Upper lobe of left lung (tissue), 6 donors: ENCODE results near the gene CLEC16A. TPM values are rescaled to one million over a fixed set of nuclear protein-coding genes. Genes with fewer than 3 reads are reported as not detected.

ENCODE experiments used
- ATAC-seq, 2 donors: fragments of 200-7000 bp; cut with Tn5 transposase; one replicate each; pipeline ENCODE4 v1.9.1; 2022; ENCODE audit warnings: mild to moderate bottlenecking in 2 of 2, moderate library complexity in 2 of 2; ENCODE audit not compliant: low FRiP score in 2 of 2
- DNase-seq, 2 donors: peaks; one replicate each; pipeline ENCODE4 v3.0.0-alpha.2; 2019 to 2020
- H3K27ac ChIP-seq, 4 donors: fragments of 200-600 bp; sonication (generic); one replicate each; pipeline ENCODE4 v1.5.1; 2016 to 2019
- H3K27me3 ChIP-seq, 4 donors: fragments of 200-600 bp; sonication (generic); one replicate each; pipeline ENCODE4 v1.5.1; 2017 to 2019
- H3K36me3 ChIP-seq, 4 donors: fragments of 200-600 bp; sonication (generic); one replicate each; pipeline ENCODE4 v1.5.1; 2016 to 2019
- H3K4me1 ChIP-seq, 4 donors: fragments of 200-600 bp; sonication (generic); one replicate each; pipeline ENCODE4 v1.5.1; 2018 to 2019
- H3K4me3 ChIP-seq, 4 donors: fragments of 200-600 bp; sonication (generic); one replicate each; pipeline ENCODE4 v1.5.1; 2017 to 2019; ENCODE audit warnings: mild to moderate bottlenecking in 2 of 4, moderate library complexity in 1 of 4
- H3K9me3 ChIP-seq, 4 donors: fragments of 200-600 bp; sonication (generic); one replicate each; pipeline ENCODE4 v1.5.1; 2018 to 2019
- CTCF ChIP-seq, 6 experiments: fragments of 450-650 bp in 4 of 6; fragments of 200-600 bp in 2 of 6; sonication (generic) in 2 of 6; IDR thresholded peaks; one replicate each; pipeline ENCODE4 v1.5.1; 2016 to 2019; ENCODE audit warnings: antibody characterized with exemption in 6 of 6
- EP300 ChIP-seq, 4 donors: sonication (generic); formaldehyde crosslinking; IDR thresholded peaks; one replicate each; pipeline ENCODE4 v1.5.1; 2017; ENCODE audit warnings: antibody characterized with exemption in 4 of 4, control low read depth in 2 of 4
- POLR2A ChIP-seq, 4 donors: fragments of 450-650 bp; IDR thresholded peaks; one replicate each; pipeline ENCODE4 v1.5.1; 2016 to 2017; ENCODE audit warnings: antibody characterized with exemption in 4 of 4, mild to moderate bottlenecking in 2 of 4
- POLR2AphosphoS5 ChIP-seq, 2 donors: sonication (generic); formaldehyde crosslinking; IDR thresholded peaks; one replicate each; pipeline ENCODE4 v1.5.1; 2017; ENCODE audit warnings: antibody characterized with exemption in 2 of 2
- WGBS, 2 donors: methylation state at CpG; one replicate each; pipeline ENCODE4 v1.1.5; 2017 to 2018; 5-methylcytosine and 5-hydroxymethylcytosine counted together
- total RNA-seq, 6 donors: library from RNA; depleted of rRNA in 4 of 6; stranded (reverse); fragments of >200 nt in 4 of 6; gene quantifications; one replicate each; pipeline versions ENCODE4 v1.1.0 to v1.2.1, GENCODE V29; 2016 to 2021
- donor health status: DM: no; HTN: no; CAD: no; lungs with moderate emphysema.
- donor health status: DM: no; HTN: yes; CAD: no; lungs with severe emphysema.

CLEC16A gene
- total RNA-seq, 6 donors from 2014 or later: 33.3 to 85.9 (median 46.4) TPM

GRCh38 chr16:10907757-10908045 is 36.7 kb upstream of the CLEC16A start:
- Histone ChIP-seq H3K9me3 (no peaks in the 10 kb centered on the region), H3K27ac (peak overlapping the region in 2 of 4 donors; percentile 30 to 52), H3K4me1 (peaks cover 4 to 12% (median 9%) of the 10 kb centered on the region in 4 donors), H3K4me3 (no peak overlapping the region), H3K27me3 (no peaks in the 10 kb centered on the region), H3K36me3 (peaks cover 12 to 87% (median 49%) of the 10 kb centered on the region in 4 donors)
- ATAC-seq: peak in 1 of 2 donors; percentile 2
- 94% methylated on average over 11 of the region's 21 CpGs; no CpG with 5 or more reads in 1 of the 2 donors for WGBS, 2 donors
- TF ChIP-seq EP300 (IDR thresholded peaks at IDR 0.05): no peak
- TF ChIP-seq CTCF (IDR thresholded peaks at IDR 0.05): no peak
- peak in 1 of 2 donors; percentile 81 for DNase-seq

DNA sequence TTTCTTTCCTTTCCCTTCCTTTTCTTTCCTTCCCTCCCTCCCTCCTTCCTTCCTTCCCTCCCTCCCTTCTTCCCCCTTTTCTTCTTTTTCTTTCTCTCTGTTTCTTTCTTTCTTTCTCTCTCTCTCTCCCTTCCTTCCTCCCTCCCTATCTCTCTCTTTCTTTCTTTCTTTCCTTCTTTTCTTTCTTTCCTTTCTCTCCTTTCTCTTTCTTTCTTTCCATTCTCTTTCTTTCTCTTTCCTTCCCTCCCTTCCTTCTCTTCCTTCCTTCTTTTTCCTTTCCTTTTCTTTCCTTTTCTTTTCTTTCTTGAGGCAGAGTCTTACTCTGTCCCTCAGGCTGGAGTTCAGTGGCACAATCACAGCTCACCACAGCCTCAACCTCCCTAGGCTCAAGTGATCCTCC is 33.1 kb upstream of the CLEC16A start:
- H3K27me3 ChIP-seq: no peaks in the 10 kb centered on the region
- H3K27ac ChIP-seq: no peak overlapping the region
- ATAC-seq (no peak), DNase-seq (no peak)
- no peaks in the 10 kb centered on the region for H3K9me3 ChIP-seq
- H3K4me3 ChIP-seq: no peak overlapping the region
- no peak for TF ChIP-seq EP300 (IDR thresholded peaks at IDR 0.05)
- no peak for TF ChIP-seq POLR2A (IDR thresholded peaks at IDR 0.05)
- TF ChIP-seq POLR2AphosphoS5 (IDR thresholded peaks at IDR 0.05): no peak
- no peak for TF ChIP-seq CTCF (IDR thresholded peaks at IDR 0.05)
- H3K4me1 ChIP-seq: peaks cover 4 to 12% (median 9%) of the 10 kb centered on the region in 4 donors
- peaks cover 5 to 55% (median 36%) of the 10 kb centered on the region in 4 donors for H3K36me3 ChIP-seq

GRCh38 chr16:10916534-10916933 is 27.8 kb upstream of the CLEC16A start:
- peaks cover 13 to 20% (median 16%) of the 10 kb centered on the region in 4 donors for H3K4me1 ChIP-seq
- WGBS, 2 donors: 63 to 67% methylated on average over 3 of the region's 3 CpGs
- H3K4me3 ChIP-seq: no peak overlapping the region
- H3K9me3 ChIP-seq: no peaks in the 10 kb centered on the region
- ATAC-seq: no peak
- peaks cover 0 to 30% (median 16%) of the 10 kb centered on the region in 4 donors for H3K36me3 ChIP-seq
- DNase-seq: no peak
- H3K27ac ChIP-seq: no peak overlapping the region
- no peaks in the 10 kb centered on the region for H3K27me3 ChIP-seq
- TF ChIP-seq POLR2A (IDR thresholded peaks at IDR 0.05): no peak
- no peak for TF ChIP-seq EP300 (IDR thresholded peaks at IDR 0.05)

DNA sequence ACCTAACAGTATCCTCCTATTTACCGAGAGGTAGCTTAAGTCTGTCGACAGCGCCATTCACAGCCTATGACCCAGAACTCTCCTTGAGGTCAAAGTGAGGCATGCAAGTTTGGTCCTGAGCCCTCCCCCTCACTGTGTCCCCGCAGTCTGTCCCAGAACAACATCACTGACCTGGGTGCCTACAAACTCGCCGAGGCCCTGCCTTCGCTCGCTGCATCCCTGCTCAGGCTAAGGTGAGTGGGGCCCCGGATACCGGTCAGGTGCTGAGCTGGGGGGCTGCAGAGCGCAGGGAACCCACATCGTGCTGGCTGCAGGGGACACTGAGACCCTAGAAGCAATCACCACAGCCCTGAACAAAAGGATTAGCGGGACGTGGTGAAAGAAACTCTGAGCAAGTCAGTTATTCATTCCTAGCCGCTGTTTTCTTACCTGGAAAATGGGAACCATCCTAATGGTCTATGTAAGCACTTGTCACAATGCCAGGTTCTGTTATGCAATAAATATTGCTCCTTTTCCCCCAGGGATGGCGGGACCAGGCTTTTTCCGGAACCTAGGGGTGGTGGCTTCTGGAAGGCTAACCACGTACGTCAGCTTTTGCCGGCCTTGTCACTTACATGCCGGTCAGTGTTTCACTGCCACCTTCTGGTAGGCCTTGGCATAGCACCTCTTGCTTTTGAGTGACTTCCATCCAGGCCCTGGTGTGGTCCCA is 25.9 kb upstream of the CLEC16A start:
- Histone ChIP-seq H3K4me1 (peaks cover 23 to 32% (median 28%) of the 10 kb centered on the region in 4 donors), H3K27ac (peak overlapping the region in 3 of 4 donors; percentile 67 to 74 (median 74)), H3K4me3 (no peak overlapping the region), H3K36me3 (peaks cover 0 to 39% (median 25%) of the 10 kb centered on the region in 4 donors), H3K27me3 (no peaks in the 10 kb centered on the region), H3K9me3 (no peaks in the 10 kb centered on the region)
- peak; percentile 87 to 95 for ATAC-seq
- 40 to 56% methylated on average over 14 to 17 of the region's 21 CpGs for WGBS, 2 donors
- DNase-seq: peak; percentile 65 to 93
- TF ChIP-seq CTCF (IDR thresholded peaks at IDR 0.05) (peak; percentile 91 to 97 (median 94)), EP300 (IDR thresholded peaks at IDR 0.05) (peak in 2 of 4 donors; percentile 28 to 38), POLR2A (IDR thresholded peaks at IDR 0.05) (no peak), POLR2AphosphoS5 (IDR thresholded peaks at IDR 0.05) (peak; percentile 55 to 86)

- Histone ChIP-seq H3K4me1 (peaks cover 23 to 32% (median 29%) of the 10 kb centered on the region in 4 donors), H3K4me3 (no peak overlapping the region), H3K9me3 (no peaks in the 10 kb centered on the region), H3K27ac (peak overlapping the region in 3 of 4 donors; percentile 67 to 74 (median 74)), H3K27me3 (no peaks in the 10 kb centered on the region), H3K36me3 (peaks cover 0 to 44% (median 30%) of the 10 kb centered on the region in 4 donors)
- 65 to 70% methylated on average over 7 of the region's 7 CpGs for WGBS, 2 donors
- DNase-seq (no peak), ATAC-seq (no peak)
- TF ChIP-seq EP300 (IDR thresholded peaks at IDR 0.05) (no peak), CTCF (IDR thresholded peaks at IDR 0.05) (peak in 1 of 6 experiments; percentile 29), POLR2A (IDR thresholded peaks at IDR 0.05) (no peak), POLR2AphosphoS5 (IDR thresholded peaks at IDR 0.05) (no peak)
Measured at GRCh38 chr16:10919003-10919351, 25.4 kb upstream of the CLEC16A start.
